ENCODE measurements around the gene RELN.

DNA sequence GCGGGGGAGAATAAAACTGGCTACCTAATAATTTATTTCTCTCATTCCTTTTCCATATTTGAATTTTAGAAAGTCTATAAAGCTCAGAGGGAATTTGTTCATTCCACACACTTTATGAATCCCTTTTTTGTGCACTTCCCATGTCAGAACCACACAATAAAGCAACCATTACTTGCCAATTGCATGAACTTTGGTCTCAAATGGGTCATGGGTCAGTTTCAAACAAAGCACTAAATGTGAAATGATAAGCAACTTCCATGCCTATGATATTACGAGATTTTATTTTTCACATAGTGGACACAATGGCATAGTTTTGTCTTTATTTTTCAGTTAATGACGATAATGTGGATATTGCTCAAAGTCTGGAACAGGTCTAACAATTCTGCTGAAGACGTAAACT is 18.6 kb upstream of the RELN start:
- TF ChIP-seq, protein P1, sequence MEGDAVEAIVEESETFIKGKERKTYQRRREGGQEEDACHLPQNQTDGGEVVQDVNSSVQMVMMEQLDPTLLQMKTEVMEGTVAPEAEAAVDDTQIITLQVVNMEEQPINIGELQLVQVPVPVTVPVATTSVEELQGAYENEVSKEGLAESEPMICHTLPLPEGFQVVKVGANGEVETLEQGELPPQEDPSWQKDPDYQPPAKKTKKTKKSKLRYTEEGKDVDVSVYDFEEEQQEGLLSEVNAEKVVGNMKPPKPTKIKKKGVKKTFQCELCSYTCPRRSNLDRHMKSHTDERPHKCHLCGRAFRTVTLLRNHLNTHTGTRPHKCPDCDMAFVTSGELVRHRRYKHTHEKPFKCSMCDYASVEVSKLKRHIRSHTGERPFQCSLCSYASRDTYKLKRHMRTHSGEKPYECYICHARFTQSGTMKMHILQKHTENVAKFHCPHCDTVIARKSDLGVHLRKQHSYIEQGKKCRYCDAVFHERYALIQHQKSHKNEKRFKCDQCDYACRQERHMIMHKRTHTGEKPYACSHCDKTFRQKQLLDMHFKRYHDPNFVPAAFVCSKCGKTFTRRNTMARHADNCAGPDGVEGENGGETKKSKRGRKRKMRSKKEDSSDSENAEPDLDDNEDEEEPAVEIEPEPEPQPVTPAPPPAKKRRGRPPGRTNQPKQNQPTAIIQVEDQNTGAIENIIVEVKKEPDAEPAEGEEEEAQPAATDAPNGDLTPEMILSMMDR (conservative IDR thresholded peaks at IDR 0.05 in 1 of 2, IDR thresholded peaks at IDR 0.05 in 1 of 2; ENCODE audit: low read depth in 1 of 2, low read length in 2 of 2) = no peak
- TF ChIP-seq EZH2 (IDR thresholded peaks at IDR 0.05; ENCODE audit: low read length, missing control alignments) = no peak

All from fibroblast of lung (primary cell).